Vagina (tissue), 2 donors: ENCODE measurements around the gene ATP8A2.

Experiments
- POLR2A ChIP-seq, 2 donors: fragments of 450-650 bp; IDR thresholded peaks; one replicate each; pipeline ENCODE4 v1.6.1; 2017; ENCODE audit warnings: antibody characterized with exemption in 2 of 2, mild to moderate bottlenecking in 2 of 2, moderate library complexity in 2 of 2
- POLR2AphosphoS5 ChIP-seq, 2 donors: sonication (generic); formaldehyde crosslinking; IDR thresholded peaks; one replicate each; pipeline ENCODE4 v1.9.0; 2017; ENCODE audit warnings: antibody characterized with exemption in 2 of 2, mild to moderate bottlenecking in 2 of 2, low read depth in 1 of 2; ENCODE audit not compliant: insufficient read depth in 1 of 2
- TF ChIP-seq, protein P1 (sequence below), 3 experiments: fragments of 450-650 bp in 2 of 3; fragments of 200-600 bp in 1 of 3; sonication (generic) in 1 of 3; IDR thresholded peaks; one replicate each; pipeline ENCODE4 v1.5.1; 2017 to 2019; ENCODE audit warnings: antibody characterized with exemption in 3 of 3, mild to moderate bottlenecking in 2 of 3, moderate library complexity in 2 of 3

DNA sequence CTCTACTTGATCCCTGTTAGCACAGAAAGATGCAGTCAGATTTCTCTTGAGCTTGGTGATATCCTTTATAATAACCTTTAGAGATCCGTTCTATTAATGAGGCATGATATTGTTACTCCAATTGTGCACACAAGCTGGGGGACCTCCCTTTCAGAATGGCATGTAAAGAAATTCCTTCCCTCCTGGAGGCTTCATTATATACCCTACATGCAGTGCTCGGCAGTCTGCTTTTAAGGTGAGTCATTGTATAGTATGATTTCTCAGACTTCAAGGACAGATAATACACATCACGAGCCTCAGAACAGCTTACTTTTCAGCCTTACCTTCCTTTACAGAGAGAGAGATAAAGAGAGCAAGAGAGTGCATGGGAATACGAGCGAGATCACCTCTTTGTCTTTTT is 261.3 kb downstream of the ATP8A2 start:
- TF ChIP-seq POLR2A (IDR thresholded peaks at IDR 0.05): no peak
- TF ChIP-seq, protein P1, sequence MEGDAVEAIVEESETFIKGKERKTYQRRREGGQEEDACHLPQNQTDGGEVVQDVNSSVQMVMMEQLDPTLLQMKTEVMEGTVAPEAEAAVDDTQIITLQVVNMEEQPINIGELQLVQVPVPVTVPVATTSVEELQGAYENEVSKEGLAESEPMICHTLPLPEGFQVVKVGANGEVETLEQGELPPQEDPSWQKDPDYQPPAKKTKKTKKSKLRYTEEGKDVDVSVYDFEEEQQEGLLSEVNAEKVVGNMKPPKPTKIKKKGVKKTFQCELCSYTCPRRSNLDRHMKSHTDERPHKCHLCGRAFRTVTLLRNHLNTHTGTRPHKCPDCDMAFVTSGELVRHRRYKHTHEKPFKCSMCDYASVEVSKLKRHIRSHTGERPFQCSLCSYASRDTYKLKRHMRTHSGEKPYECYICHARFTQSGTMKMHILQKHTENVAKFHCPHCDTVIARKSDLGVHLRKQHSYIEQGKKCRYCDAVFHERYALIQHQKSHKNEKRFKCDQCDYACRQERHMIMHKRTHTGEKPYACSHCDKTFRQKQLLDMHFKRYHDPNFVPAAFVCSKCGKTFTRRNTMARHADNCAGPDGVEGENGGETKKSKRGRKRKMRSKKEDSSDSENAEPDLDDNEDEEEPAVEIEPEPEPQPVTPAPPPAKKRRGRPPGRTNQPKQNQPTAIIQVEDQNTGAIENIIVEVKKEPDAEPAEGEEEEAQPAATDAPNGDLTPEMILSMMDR (IDR thresholded peaks at IDR 0.05): no peak
- TF ChIP-seq POLR2AphosphoS5 (IDR thresholded peaks at IDR 0.05; ENCODE audit: insufficient read depth in 1 of 2, low read depth in 1 of 2): no peak
